ENCODE measurements around the gene SORBS2.

Gene SORBS2

GRCh38 chr4:185840953-185841352 is 29.0 kb upstream of the SORBS2 start:
- Histone ChIP-seq H3K4me1 (ENCODE audit: insufficient read depth, low read length) (peaks cover 58% of the 10 kb centered on the region), H3K27me3 (ENCODE audit: insufficient read depth, low read length) (no peaks in the 10 kb centered on the region), H3K36me3 (ENCODE audit: insufficient read depth, low read length) (no peaks in the 10 kb centered on the region), H3K27ac (ENCODE audit: low read depth, low read length) (peak overlapping the region; percentile 97; the same call in 1 of the 2 replicates), H3K9me3 (ENCODE audit: insufficient read depth, low read depth, low read length) (peaks cover 7% of the 10 kb centered on the region), H3K4me3 (ENCODE audit: low read length) (no peak overlapping the region), H3K9ac (ENCODE audit: low read depth, low read length) (no peak overlapping the region)
- 91% methylated on average over 6 of the region's 6 CpGs for WGBS

GRCh38 chr4:185840201-185840600 is 28.2 kb upstream of the SORBS2 start:
- WGBS: 79% methylated on average over 2 of the region's 2 CpGs
- Histone ChIP-seq H3K4me3 (ENCODE audit: low read length) (no peak overlapping the region), H3K9ac (ENCODE audit: low read depth, low read length) (peak overlapping the region; percentile 69; the same call in 1 of the 2 replicates), H3K9me3 (ENCODE audit: insufficient read depth, low read depth, low read length) (no peaks in the 10 kb centered on the region; the same call in 1 of the 2 replicates), H3K4me1 (ENCODE audit: insufficient read depth, low read length) (peaks cover 66% of the 10 kb centered on the region), H3K36me3 (ENCODE audit: insufficient read depth, low read length) (no peaks in the 10 kb centered on the region), H3K27me3 (ENCODE audit: insufficient read depth, low read length) (no peaks in the 10 kb centered on the region), H3K27ac (ENCODE audit: low read depth, low read length) (peak overlapping the region; percentile 97)

GRCh38 chr4:185839770-185840169 is 27.8 kb upstream of the SORBS2 start:
- WGBS: 41% methylated on average over 6 of the region's 6 CpGs
- Histone ChIP-seq H3K9me3 (ENCODE audit: insufficient read depth, low read depth, low read length) (no peaks in the 10 kb centered on the region), H3K36me3 (ENCODE audit: insufficient read depth, low read length) (no peaks in the 10 kb centered on the region), H3K4me3 (ENCODE audit: low read length) (no peak overlapping the region), H3K27me3 (ENCODE audit: insufficient read depth, low read length) (no peaks in the 10 kb centered on the region), H3K9ac (ENCODE audit: low read depth, low read length) (peak overlapping the region; percentile 69), H3K4me1 (ENCODE audit: insufficient read depth, low read length) (peaks cover 69% of the 10 kb centered on the region), H3K27ac (ENCODE audit: low read depth, low read length) (peak overlapping the region; percentile 97)

- no peaks in the 10 kb centered on the region for H3K36me3 ChIP-seq (ENCODE audit: insufficient read depth, low read length)
- H3K27ac ChIP-seq (ENCODE audit: low read depth, low read length): peak overlapping the region; percentile 97
- 3% methylated on average over 7 of the region's 9 CpGs for WGBS
- peak overlapping the region; percentile 82 for H3K9ac ChIP-seq (ENCODE audit: low read depth, low read length)
- H3K4me3 ChIP-seq (ENCODE audit: low read length): 0 out of 2 replicates have a peak overlapping the region, but pooled peaks have one; percentile 1
- H3K4me1 ChIP-seq (ENCODE audit: insufficient read depth, low read length): peaks cover 68% of the 10 kb centered on the region
- H3K27me3 ChIP-seq (ENCODE audit: insufficient read depth, low read length): no peaks in the 10 kb centered on the region
- no peaks in the 10 kb centered on the region for H3K9me3 ChIP-seq (ENCODE audit: insufficient read depth, low read depth, low read length)
Measured at GRCh38 chr4:185839194-185839712, 27.3 kb upstream of the SORBS2 start.

- Histone ChIP-seq H3K27me3 (ENCODE audit: insufficient read depth, low read length) (no peaks in the 10 kb centered on the region), H3K9me3 (ENCODE audit: insufficient read depth, low read depth, low read length) (no peaks in the 10 kb centered on the region), H3K4me1 (ENCODE audit: insufficient read depth, low read length) (peaks cover 63% of the 10 kb centered on the region), H3K4me3 (ENCODE audit: low read length) (0 out of 2 replicates have a peak overlapping the region, but pooled peaks have one; percentile 1), H3K36me3 (ENCODE audit: insufficient read depth, low read length) (no peaks in the 10 kb centered on the region), H3K9ac (ENCODE audit: low read depth, low read length) (peak overlapping the region; percentile 82), H3K27ac (ENCODE audit: low read depth, low read length) (peak overlapping the region; percentile 97)
- 48% methylated on average over 11 of the region's 11 CpGs for WGBS
Measured at GRCh38 chr4:185838514-185839193, 26.7 kb upstream of the SORBS2 start.

- H3K36me3 ChIP-seq (ENCODE audit: insufficient read depth, low read length): no peaks in the 10 kb centered on the region
- peak overlapping the region; percentile 82 for H3K9ac ChIP-seq (ENCODE audit: low read depth, low read length)
- H3K4me3 ChIP-seq (ENCODE audit: low read length): no peak overlapping the region
- H3K4me1 ChIP-seq (ENCODE audit: insufficient read depth, low read length): peaks cover 68% of the 10 kb centered on the region
- no peaks in the 10 kb centered on the region for H3K9me3 ChIP-seq (ENCODE audit: insufficient read depth, low read depth, low read length)
- WGBS: 76% methylated on average over 8 of the region's 8 CpGs
- peak overlapping the region; percentile 97 for H3K27ac ChIP-seq (ENCODE audit: low read depth, low read length)
- no peaks in the 10 kb centered on the region for H3K27me3 ChIP-seq (ENCODE audit: insufficient read depth, low read length)
Measured at GRCh38 chr4:185838104-185838452, 26.1 kb upstream of the SORBS2 start.

- peak overlapping the region; percentile 97 for H3K27ac ChIP-seq (ENCODE audit: low read depth, low read length)
Measured at GRCh38 chr4:185837415-185838103, 25.6 kb upstream of the SORBS2 start.

GRCh38 chr4:185836241-185837084 is 24.5 kb upstream of the SORBS2 start:
- Histone ChIP-seq H3K36me3 (ENCODE audit: insufficient read depth, low read length) (no peaks in the 10 kb centered on the region), H3K9me3 (ENCODE audit: insufficient read depth, low read depth, low read length) (no peaks in the 10 kb centered on the region), H3K27me3 (ENCODE audit: insufficient read depth, low read length) (no peaks in the 10 kb centered on the region; the same call in 1 of the 2 replicates), H3K4me1 (ENCODE audit: insufficient read depth, low read length) (peaks cover 72% of the 10 kb centered on the region), H3K9ac (ENCODE audit: low read depth, low read length) (peak overlapping the region; percentile 39), H3K4me3 (ENCODE audit: low read length) (no peak overlapping the region), H3K27ac (ENCODE audit: low read depth, low read length) (peak overlapping the region; percentile 97)
- 54% methylated on average over 6 of the region's 7 CpGs for WGBS

More at GRCh38 chr4:185837415-185838103, 25.6 kb upstream of the SORBS2 start:
- Histone ChIP-seq H3K27me3 (ENCODE audit: insufficient read depth, low read length) (no peaks in the 10 kb centered on the region), H3K4me3 (ENCODE audit: low read length) (no peak overlapping the region; the same call in 1 of the 2 replicates), H3K9me3 (ENCODE audit: insufficient read depth, low read depth, low read length) (no peaks in the 10 kb centered on the region), H3K4me1 (ENCODE audit: insufficient read depth, low read length) (peaks cover 72% of the 10 kb centered on the region), H3K9ac (ENCODE audit: low read depth, low read length) (peak overlapping the region; percentile 82), H3K36me3 (ENCODE audit: insufficient read depth, low read length) (no peaks in the 10 kb centered on the region)
- WGBS: 49% methylated on average over 2 of the region's 4 CpGs

- peak overlapping the region; percentile 39; the same call in 1 of the 2 replicates for H3K9ac ChIP-seq (ENCODE audit: low read depth, low read length)
- no peak overlapping the region for H3K4me3 ChIP-seq (ENCODE audit: low read length)
- no peaks in the 10 kb centered on the region for H3K9me3 ChIP-seq (ENCODE audit: insufficient read depth, low read depth, low read length)
- peaks cover 69% of the 10 kb centered on the region for H3K4me1 ChIP-seq (ENCODE audit: insufficient read depth, low read length)
- WGBS: 84% methylated on average over 6 of the region's 6 CpGs
- no peaks in the 10 kb centered on the region for H3K36me3 ChIP-seq (ENCODE audit: insufficient read depth, low read length)
- peak overlapping the region; percentile 97; the same call in 1 of the 2 replicates for H3K27ac ChIP-seq (ENCODE audit: low read depth, low read length)
- H3K27me3 ChIP-seq (ENCODE audit: insufficient read depth, low read length): no peaks in the 10 kb centered on the region; the same call in 1 of the 2 replicates
Measured at GRCh38 chr4:185835814-185836213, 23.8 kb upstream of the SORBS2 start.

GRCh38 chr4:185835336-185835735 is 23.3 kb upstream of the SORBS2 start:
- 97% methylated on average over 3 of the region's 4 CpGs for WGBS
- Histone ChIP-seq H3K4me3 (ENCODE audit: low read length) (no peak overlapping the region), H3K9ac (ENCODE audit: low read depth, low read length) (no peak overlapping the region), H3K4me1 (ENCODE audit: insufficient read depth, low read length) (peaks cover 65% of the 10 kb centered on the region), H3K27ac (ENCODE audit: low read depth, low read length) (peak overlapping the region; percentile 33; the same call in 1 of the 2 replicates), H3K27me3 (ENCODE audit: insufficient read depth, low read length) (no peaks in the 10 kb centered on the region; the same call in 1 of the 2 replicates), H3K36me3 (ENCODE audit: insufficient read depth, low read length) (no peaks in the 10 kb centered on the region), H3K9me3 (ENCODE audit: insufficient read depth, low read depth, low read length) (no peaks in the 10 kb centered on the region)

All from HUES64 (cell line).